ENCODE measurements around the gene SLC35A4. TPM values are rescaled to one million over a fixed set of nuclear protein-coding genes. Genes with fewer than 3 reads are reported as not detected.

Gene SLC35A4, protein sequence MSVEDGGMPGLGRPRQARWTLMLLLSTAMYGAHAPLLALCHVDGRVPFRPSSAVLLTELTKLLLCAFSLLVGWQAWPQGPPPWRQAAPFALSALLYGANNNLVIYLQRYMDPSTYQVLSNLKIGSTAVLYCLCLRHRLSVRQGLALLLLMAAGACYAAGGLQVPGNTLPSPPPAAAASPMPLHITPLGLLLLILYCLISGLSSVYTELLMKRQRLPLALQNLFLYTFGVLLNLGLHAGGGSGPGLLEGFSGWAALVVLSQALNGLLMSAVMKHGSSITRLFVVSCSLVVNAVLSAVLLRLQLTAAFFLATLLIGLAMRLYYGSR
- 17.3 and 47.3 TPM in 2 replicates for total RNA-seq

GRCh38 chr5:140564196-140565023 is at the start of gene SLC35A4, which contains the start of gene APBB3:
Gene SLC35A4 (plus strand): TSS chr5:140564828. CDS start chr5:140567170, 2,342 bp downstream.
Gene APBB3 (minus strand): TSS chr5:140564598. CDS start chr5:140564245, 353 bp downstream.

GRCh38 chr5:140547508-140548299 is 16.9 kb upstream of the SLC35A4 start, which contains the start of gene EIF4EBP3:
Gene EIF4EBP3 (plus strand): TSS chr5:140547662. CDS start chr5:140547738, 76 bp downstream.

DNA sequence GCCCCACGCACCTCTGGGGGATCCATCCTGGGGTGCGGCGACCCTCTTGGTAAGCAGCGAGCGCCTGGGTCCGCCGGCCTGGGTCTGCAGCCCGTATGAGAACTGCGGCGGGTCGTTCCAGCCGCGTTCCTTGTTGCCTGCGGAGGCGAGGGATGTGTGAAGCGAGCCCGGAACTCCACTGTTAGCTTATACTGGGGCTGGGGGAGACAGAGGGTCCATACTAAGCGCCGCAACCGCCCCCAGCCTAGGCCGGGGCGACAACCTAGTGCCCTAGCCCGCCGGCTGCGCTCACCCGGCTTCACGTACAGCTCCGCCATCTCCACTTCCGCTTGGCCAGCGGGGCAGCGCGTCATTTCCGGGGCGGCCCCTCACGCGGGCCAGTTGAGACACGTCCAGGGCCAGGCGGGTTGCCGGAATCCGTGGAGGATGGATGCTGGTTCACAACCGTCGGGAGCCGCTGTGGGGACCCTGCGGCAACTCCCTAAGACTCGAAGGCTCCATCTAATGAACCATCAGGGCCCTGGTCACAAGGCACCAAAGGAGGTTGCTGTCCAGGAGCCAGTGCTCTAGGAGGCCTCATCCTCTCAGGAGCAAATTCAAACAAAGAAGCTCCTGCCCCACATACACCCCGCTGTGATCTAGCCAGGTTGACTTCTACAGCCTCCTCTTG is 7.4 kb upstream of the SLC35A4 start, which contains the start of gene SRA1:
Gene SRA1 (minus strand): TSS at position 338 of the 670 bp plus-strand sequence. CDS start 21 bp downstream, at position 317.

Small RNA genes lying within 50 kb of the gene (small RNA-seq; reads per million reads assigned to genes)
- gene RF00279, result not detected
- not detected for gene RF00443

Other genes starting within 250 kb of the SLC35A4 start
- under 0.01 and 1.2 TPM in 2 replicates for gene HBEGF, start 218.2 kb upstream of the SLC35A4 start, total RNA-seq
- gene SLC4A9, start 204.6 kb upstream of the SLC35A4 start, total RNA-seq, result not detected in 2 replicates
- 63.0 and 76.9 TPM in 2 replicates for gene ANKHD1, start 163.0 kb upstream of the SLC35A4 start, total RNA-seq
- gene EIF4EBP3, start 17.2 kb upstream of the SLC35A4 start, total RNA-seq, result 0.87 and 3.1 TPM in 2 replicates
- gene SRA1, start 7.4 kb upstream of the SLC35A4 start, total RNA-seq, result 22.8 and 40.1 TPM in 2 replicates
- 30.1 and 36.9 TPM in 2 replicates for gene APBB3, start 230 bp upstream of the SLC35A4 start, total RNA-seq
- 0.33 TPM in 1 of 2 replicates, not detected in the other for gene CD14, start 68.3 kb downstream of the SLC35A4 start, total RNA-seq
- gene TMCO6, start 74.6 kb downstream of the SLC35A4 start, total RNA-seq, result 7.8 and 9.0 TPM in 2 replicates
- 28.8 and 44.4 TPM in 2 replicates for gene NDUFA2, start 82.8 kb downstream of the SLC35A4 start, total RNA-seq
- gene IK, start 83.0 kb downstream of the SLC35A4 start, total RNA-seq, result 76.9 and 102 TPM in 2 replicates
- gene WDR55, start 100.1 kb downstream of the SLC35A4 start, total RNA-seq, result 31.0 and 37.1 TPM in 2 replicates
- gene DND1, start 108.7 kb downstream of the SLC35A4 start, total RNA-seq, result 0.76 and 0.79 TPM in 2 replicates
- 45.1 and 53.8 TPM in 2 replicates for gene HARS1, start 126.5 kb downstream of the SLC35A4 start, total RNA-seq
- gene HARS2, start 126.6 kb downstream of the SLC35A4 start, total RNA-seq, result 38.0 and 47.9 TPM in 2 replicates
- gene ZMAT2, start 135.6 kb downstream of the SLC35A4 start, total RNA-seq, result 26.1 and 40.8 TPM in 2 replicates
- gene PCDHA1, start 221.3 kb downstream of the SLC35A4 start, total RNA-seq, result not detected in 2 replicates
- under 0.01 TPM in 1 of 2 replicates, not detected in the other for gene PCDHA2, start 230.0 kb downstream of the SLC35A4 start, total RNA-seq
- gene PCDHA3, start 236.2 kb downstream of the SLC35A4 start, total RNA-seq, result 0.11 and 0.39 TPM in 2 replicates
- gene PCDHA4, start 242.2 kb downstream of the SLC35A4 start, total RNA-seq, result 0.79 and 0.87 TPM in 2 replicates

Measured in placental epithelial cell (primary cell).